HCT116 (cell line): ENCODE data around the gene HOXA11.
A peak's percentile ranks its signal among the peaks of the same experiment; 100 is the strongest.

ENCODE experiments used
- CTCF ChIP-seq, 3 experiments: fragments of 200-600 bp in 1 of 3; sonication (generic) in 1 of 3; IDR thresholded peaks in 2 of 3; conservative IDR thresholded peaks in 1 of 3; 2 replicates each; pipeline ENCODE4 v1.5.1; 2012 to 2017; ENCODE audit warnings: low read depth in 2 of 3, low read length in 2 of 3, antibody characterized with exemption in 1 of 3, borderline replicate concordance in 1 of 3, control low read depth in 1 of 3, mild to moderate bottlenecking in 1 of 3, mixed read lengths in 1 of 3, mixed run types in 1 of 3, moderate library complexity in 1 of 3; ENCODE audit not compliant: insufficient read depth in 1 of 3
- POLR2A ChIP-seq: IDR thresholded peaks from 2 replicates; pipeline ENCODE4 v1.7.0; 2011; ENCODE audit warnings: borderline replicate concordance; ENCODE audit not compliant: insufficient read depth, insufficient read length; ENCODE audit errors: extremely low read depth
- RAD21 ChIP-seq: IDR thresholded peaks from 2 replicates; pipeline ENCODE4 v1.6.1; 2012; ENCODE audit warnings: low read depth, mild to moderate bottlenecking
- REST ChIP-seq: IDR thresholded peaks from 2 replicates; pipeline ENCODE4 v1.6.1; 2012; ENCODE audit warnings: low read depth
- SIN3A ChIP-seq: IDR thresholded peaks from 2 replicates; pipeline ENCODE4 v1.6.1; 2012; ENCODE audit warnings: low read depth
- SRF ChIP-seq: IDR thresholded peaks from 2 replicates; pipeline ENCODE4 v1.6.1; 2012; ENCODE audit warnings: low read depth

GRCh38 chr7:27143950-27144780, 40.9 kb downstream of the HOXA11 start:
- TF ChIP-seq SRF (no peak), POLR2A (no peak), CTCF (IDR thresholded peaks at IDR 0.05 in 2 of 3, conservative IDR thresholded peaks at IDR 0.05 in 1 of 3; ENCODE audit: borderline replicate concordance in 1 of 3, insufficient read depth in 1 of 3, low read depth in 2 of 3, low read length in 2 of 3) (peak in 1 of 3 experiments; percentile 27; a peak in 1 of 6 replicates), REST (no peak), RAD21 (no peak), SIN3A (no peak)
